Measurements from ENCODE around the gene PLAAT2.

The PLAAT2 gene

DNA sequence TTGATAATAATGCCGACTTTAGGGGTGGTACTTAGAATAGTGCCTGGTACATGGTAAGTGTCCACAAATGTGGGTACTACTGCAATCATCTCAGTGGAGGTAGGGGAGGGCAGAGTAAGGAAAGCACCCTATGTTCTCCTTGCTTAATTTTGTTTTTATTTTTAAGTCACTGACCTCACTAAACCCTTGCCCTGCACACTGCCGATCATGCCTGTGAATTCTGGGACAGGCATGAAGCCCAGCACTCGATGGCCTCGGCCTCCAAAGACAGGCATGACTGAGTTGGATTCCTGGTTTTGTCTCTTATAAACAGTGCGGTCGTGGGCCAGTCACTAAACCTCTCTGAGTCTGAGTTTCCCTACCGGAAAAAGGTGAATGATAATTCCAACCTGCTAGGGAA lies 50.4 kb downstream of the PLAAT2 start:
- DNase-seq, result no peak

DNA sequence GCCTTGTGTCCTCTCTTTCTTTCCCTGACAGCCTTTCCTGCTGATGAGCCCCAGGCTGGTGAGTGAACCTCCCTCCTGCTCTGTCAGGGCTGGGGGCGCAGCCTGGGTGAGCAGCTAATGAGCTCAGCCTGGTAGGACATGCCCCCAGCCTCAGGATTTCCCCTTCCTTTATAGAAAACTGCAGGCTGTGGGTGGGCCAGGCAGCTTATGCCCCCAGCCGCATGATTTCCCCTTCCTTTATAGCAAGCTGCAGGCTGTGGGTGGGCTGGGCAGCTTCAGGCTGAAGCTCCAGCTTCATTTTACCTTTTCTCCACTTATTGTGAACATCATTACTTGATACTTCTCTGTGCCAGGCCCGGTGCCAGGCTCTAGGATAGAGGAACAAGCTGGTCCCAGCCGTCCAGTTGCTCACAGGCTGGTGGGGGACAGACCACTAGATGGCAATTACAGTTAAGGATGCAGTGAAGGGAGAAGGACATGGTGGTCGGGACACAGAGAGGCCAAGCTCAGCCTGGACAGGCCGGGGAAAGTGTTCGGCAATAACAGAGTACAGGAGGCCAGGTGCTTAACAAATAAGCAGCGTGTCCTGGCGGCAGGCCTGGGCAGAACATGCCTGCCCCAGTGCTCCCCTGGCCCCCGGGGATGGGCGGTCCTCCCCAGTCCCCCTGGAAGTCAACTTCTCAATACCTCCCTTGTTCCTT lies 52.0 kb downstream of the PLAAT2 start:
- no peak for DNase-seq

DNA sequence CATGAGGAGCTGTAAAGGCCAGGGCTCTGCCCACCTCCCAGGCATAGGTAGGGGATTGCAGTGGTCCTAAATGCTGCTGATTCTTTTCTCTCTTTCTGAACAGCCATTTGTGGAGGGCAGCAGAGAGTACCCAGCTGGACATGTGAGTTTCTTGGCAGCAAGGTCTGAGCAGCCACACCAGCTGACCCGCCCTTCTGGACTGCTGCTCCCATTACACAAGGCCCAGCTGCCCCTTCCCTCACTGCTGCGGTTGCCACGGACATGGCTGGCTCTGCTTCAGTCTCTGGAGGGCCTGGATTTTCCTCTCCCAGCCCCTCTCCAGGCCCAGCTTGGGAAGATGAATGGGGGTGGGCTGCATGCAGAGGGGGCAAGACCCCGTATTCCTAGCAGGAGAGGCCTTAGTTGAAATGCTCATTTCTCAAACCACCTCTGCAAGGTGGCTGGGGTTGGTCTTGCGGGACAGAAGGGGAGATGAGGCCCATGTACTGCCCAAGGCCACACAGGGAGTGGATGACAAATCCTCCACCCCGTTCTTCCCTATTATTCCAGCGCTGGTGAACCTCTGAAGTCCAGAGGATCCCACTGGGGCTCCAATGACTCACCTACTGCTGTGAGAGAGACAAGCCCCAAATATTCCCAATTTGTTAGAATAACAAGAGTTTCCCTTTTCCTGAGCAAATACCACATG lies 52.7 kb downstream of the PLAAT2 start:
- no peak for DNase-seq

DNA sequence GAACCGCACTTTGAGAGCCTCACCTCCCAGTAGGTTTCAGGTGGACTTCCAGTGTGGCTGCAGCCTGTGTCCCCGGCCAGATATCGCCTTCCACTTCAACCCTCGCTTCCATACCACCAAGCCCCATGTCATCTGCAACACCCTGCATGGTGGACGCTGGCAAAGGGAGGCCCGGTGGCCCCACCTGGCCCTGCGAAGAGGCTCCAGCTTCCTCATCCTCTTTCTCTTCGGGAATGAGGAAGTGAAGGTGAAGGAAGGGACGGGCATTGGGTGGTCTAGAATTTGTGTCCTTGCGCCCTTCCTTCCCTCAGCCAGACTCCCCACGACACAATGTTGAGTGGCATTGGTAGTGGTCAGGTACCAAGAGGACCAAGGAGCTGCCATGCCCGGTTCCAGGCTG lies 54.4 kb downstream of the PLAAT2 start:
- DNase-seq, result no peak

DNA sequence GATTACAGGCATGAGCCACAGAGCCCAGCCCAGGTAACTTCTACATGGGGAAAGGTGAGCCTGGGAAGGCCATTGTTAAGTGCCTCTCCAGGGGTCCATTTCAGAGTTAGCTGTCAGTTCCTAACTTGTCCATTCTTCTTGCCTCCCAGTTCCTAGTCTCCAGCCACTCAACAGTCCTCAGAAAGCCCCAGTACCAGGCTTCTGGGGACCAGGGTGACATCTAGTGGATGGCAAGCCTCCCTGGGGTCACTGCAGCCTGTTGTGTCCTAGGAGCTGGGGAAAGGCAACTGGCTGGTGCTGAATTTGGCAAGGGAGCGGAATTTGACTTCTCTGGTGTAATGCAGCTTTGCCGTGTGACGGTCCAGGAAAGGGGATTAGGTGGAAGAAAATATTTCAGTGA lies 55.2 kb downstream of the PLAAT2 start:
- DNase-seq, result no peak

DNA sequence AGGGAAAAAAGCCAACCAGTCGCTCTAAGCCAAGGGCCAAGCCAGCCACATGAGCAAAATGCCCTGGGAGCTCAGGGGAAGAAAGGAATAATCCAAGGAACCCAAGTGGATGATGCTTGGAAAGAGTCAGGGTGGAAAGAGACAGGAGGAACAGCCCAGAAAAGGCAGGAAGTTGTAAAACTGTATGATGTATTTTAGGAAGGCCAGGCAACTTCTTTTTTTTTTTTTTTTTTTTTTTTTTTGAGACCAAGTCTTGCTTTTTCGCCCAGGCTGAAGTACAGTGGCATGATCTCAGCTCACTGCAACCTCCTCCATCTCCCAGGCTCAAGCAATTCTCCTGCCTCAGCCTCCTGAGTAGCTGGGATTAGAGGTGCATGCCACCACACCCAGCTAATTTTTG lies 55.7 kb downstream of the PLAAT2 start:
- no peak for DNase-seq

DNA sequence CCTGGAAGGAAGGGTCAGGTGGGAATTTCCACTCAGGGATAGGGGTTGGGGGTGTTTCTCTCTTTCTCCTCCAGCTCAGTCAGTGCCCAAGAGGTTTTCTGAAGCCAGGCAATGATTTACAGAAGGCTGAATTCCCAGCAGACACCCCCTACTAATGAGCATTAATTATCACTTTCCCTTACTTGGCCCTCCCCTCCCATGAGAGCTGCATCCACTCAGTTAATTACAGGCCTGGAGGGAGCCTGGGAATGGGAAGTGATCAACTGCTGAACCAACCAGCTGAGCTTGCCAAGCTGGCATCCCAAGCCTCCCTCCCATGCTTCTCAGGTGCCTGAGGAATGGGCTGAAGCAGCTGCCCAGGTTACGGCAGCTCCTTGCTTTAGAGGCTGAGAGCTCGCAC lies 56.3 kb downstream of the PLAAT2 start:
- DNase-seq, result no peak

DNA sequence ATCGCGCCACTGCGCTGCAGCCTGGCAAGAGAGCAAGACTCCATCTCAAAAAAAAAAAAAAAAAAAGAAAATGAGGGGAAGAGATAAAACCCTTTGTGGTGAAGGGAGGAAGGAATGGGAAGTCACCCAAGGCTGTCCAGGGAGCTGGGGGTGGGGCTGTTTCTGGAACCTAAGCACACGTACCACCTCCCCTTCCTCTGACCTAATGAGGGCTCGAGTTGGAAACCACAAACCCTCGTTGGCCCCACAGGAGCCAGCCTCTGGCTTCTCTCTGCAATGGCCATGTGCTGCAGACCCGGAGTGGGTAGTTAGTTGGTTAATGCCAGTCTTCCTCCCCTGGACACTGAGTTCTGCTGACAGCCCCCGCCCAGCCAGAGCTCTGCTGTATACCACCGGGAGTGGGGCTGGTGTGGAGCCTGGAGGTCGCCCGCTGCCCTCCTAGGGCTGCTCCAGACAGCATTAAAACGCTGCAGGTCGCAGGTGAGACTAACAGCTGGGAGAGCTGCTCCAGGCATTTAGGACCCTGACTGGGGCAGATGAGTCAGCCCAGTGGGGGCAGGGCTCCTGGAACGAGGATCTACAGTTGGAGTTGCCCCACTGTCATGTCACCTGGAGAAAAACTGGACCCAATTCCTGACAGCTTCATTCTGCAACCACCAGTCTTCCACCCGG lies 57.2 kb downstream of the PLAAT2 start, which contains the start of gene LGALS12:
TSS of gene LGALS12 (plus strand) at position 228 of the 672 bp plus-strand sequence. CDS start at position 603, 375 bp downstream.
- DNase-seq, result no peak

DNA sequence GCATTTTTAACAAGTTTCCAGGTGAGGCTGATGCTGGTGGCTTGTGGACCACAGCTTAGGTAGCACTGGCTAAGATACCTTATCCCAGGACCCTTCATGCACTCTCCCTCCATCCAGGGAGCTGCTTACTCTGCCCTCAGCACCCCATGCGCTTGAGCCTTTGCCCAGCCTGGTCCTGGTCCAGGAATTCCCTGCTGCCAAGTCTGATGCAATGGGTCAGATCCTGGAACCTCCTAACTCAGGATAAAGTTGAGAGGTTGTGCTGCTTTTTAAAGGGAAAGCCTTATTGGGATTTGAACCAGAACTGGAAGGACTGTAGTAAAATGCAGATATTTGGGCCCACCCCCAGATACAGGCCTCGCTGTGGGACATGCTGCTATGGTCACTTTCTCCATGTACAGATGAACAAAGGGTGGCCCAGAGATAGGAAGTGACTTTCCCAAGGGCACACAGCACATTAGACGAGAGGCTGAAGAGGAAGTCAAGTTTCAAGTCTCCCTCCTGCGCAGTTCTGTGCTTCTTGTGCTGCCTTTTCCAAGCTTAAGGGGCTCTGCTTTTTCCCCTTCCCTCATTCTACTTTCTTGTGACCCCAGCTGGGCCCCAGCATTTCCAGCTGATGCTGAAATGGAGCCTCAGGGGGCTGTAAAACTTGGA lies 58.1 kb downstream of the PLAAT2 start:
- DNase-seq, result no peak

DNA sequence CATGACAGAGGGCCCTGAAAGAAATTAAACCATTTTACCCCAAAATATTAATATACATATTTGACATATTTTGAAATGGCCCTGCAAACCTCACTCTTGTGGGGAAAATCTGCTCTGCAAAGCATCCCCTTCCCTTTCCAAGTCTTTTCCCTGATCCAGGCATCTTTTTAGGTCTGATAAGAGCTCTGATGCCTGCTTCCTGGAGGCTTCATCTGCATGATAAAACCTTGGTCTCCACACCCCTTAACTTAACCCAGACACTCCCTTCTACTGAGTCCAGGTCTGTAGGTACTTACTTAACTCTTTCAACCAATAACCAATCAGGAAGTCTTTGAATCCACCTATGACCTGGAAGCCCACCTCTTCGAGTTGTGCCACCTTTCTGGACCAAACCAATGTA lies 59.1 kb downstream of the PLAAT2 start:
- DNase-seq, result no peak

DNA sequence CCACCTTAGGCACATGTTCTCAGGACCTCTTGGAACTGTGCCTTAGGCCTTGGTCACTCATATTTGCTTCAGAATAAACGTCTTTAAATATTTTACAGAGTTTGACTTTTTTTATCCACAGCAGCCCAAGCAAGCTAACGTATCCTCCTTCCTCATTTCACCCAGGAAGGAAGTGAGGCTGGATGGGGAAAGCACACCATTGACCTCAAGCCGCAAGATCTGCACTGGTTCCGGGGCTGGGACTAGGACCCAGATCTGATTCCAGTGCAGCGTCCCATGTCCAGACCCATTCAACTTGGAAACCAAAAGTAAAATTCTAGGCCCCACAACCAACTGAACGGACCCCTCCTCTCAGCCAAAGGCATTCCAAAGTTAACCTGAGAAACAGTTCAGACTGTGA lies 59.7 kb downstream of the PLAAT2 start:
- DNase-seq, result no peak

Data from DMS79 treated with DMSO at 0.1 percent for 48 hours (cell line).